ENCODE measurements around the gene NBDY.
"Not testable (repeated sequence)": the region's sequence is repeated elsewhere in the genome, so short reads cannot be mapped to it uniquely, and the experiment has no call there.

NBDY gene

GRCh38 chrX:56802921-56803849 is 74.1 kb downstream of the NBDY start:
- peak; percentile 2 for TF ChIP-seq CTCF (IDR thresholded peaks at IDR 0.05; ENCODE audit: low read depth, low read length)
- no peak for TF ChIP-seq MAX (IDR thresholded peaks at IDR 0.05; ENCODE audit: low read depth, low read length)
- TF ChIP-seq POLR2A (IDR thresholded peaks at IDR 0.05; ENCODE audit: extremely low read depth, insufficient read length) = no peak
- TF ChIP-seq MYC (IDR thresholded peaks at IDR 0.05; ENCODE audit: low read depth, low read length) = no peak
- DNase-seq (ENCODE audit: low read depth) = peak; percentile 55
- H3K4me3 ChIP-seq (ENCODE audit: low read depth, low read length) = no peak overlapping the region

GRCh38 chrX:56803850-56804681 is 75.0 kb downstream of the NBDY start:
- TF ChIP-seq MYC (IDR thresholded peaks at IDR 0.05; ENCODE audit: low read depth, low read length) = no peak
- TF ChIP-seq CTCF (IDR thresholded peaks at IDR 0.05; ENCODE audit: low read depth, low read length) = no peak
- no peak for TF ChIP-seq MAX (IDR thresholded peaks at IDR 0.05; ENCODE audit: low read depth, low read length)
- no peak for TF ChIP-seq POLR2A (IDR thresholded peaks at IDR 0.05; ENCODE audit: extremely low read depth, insufficient read length)
- DNase-seq (ENCODE audit: low read depth) = no peak
- H3K4me3 ChIP-seq (ENCODE audit: low read depth, low read length) = no peak overlapping the region

GRCh38 chrX:56804867-56805266 is 75.8 kb downstream of the NBDY start:
- no peak for TF ChIP-seq POLR2A (IDR thresholded peaks at IDR 0.05; ENCODE audit: extremely low read depth, insufficient read length)
- TF ChIP-seq MYC (IDR thresholded peaks at IDR 0.05; ENCODE audit: low read depth, low read length) = no peak
- TF ChIP-seq MAX (IDR thresholded peaks at IDR 0.05; ENCODE audit: low read depth, low read length) = no peak
- TF ChIP-seq CTCF (IDR thresholded peaks at IDR 0.05; ENCODE audit: low read depth, low read length) = no peak
- no peak overlapping the region for H3K4me3 ChIP-seq (ENCODE audit: low read depth, low read length)
- DNase-seq (ENCODE audit: low read depth) = no peak

GRCh38 chrX:56805399-56805798 is 76.4 kb downstream of the NBDY start:
- DNase-seq (ENCODE audit: low read depth) = no peak
- H3K4me3 ChIP-seq (ENCODE audit: low read depth, low read length) = no peak overlapping the region
- TF ChIP-seq CTCF (IDR thresholded peaks at IDR 0.05; ENCODE audit: low read depth, low read length) (no peak), MYC (IDR thresholded peaks at IDR 0.05; ENCODE audit: low read depth, low read length) (no peak), MAX (IDR thresholded peaks at IDR 0.05; ENCODE audit: low read depth, low read length) (no peak), POLR2A (IDR thresholded peaks at IDR 0.05; ENCODE audit: extremely low read depth, insufficient read length) (no peak)

GRCh38 chrX:56806176-56806575 is 77.1 kb downstream of the NBDY start:
- not testable (repeated sequence) for DNase-seq (ENCODE audit: low read depth)

GRCh38 chrX:56811599-56811998 is 82.6 kb downstream of the NBDY start:
- TF ChIP-seq MYC (IDR thresholded peaks at IDR 0.05; ENCODE audit: low read depth, low read length) (no peak), CTCF (IDR thresholded peaks at IDR 0.05; ENCODE audit: low read depth, low read length) (no peak), MAX (IDR thresholded peaks at IDR 0.05; ENCODE audit: low read depth, low read length) (no peak), POLR2A (IDR thresholded peaks at IDR 0.05; ENCODE audit: extremely low read depth, insufficient read length) (no peak)
- H3K4me3 ChIP-seq (ENCODE audit: low read depth, low read length) = no peak overlapping the region
- DNase-seq (ENCODE audit: low read depth) = no peak

More at GRCh38 chrX:56806176-56806575, 77.1 kb downstream of the NBDY start:
- H3K4me3 ChIP-seq (ENCODE audit: low read depth, low read length) = not testable (repeated sequence)

All from NB4 (cell line).